GM12875 (cell line): ENCODE results near the gene TNS1.

Experiments used
- H3K4me3 ChIP-seq: one replicate; pipeline ENCODE4 v1.5.1; 2011; ENCODE audit warnings: low read depth, low read length, control low read depth
- CTCF ChIP-seq: IDR thresholded peaks from 2 replicates; pipeline ENCODE4 v1.5.1; 2011; ENCODE audit warnings: low read depth, mild to moderate bottlenecking, control low read depth, inconsistent platforms, low read length, moderate library complexity, borderline replicate concordance; ENCODE audit not compliant: insufficient read depth

Gene TNS1

GRCh38 chr2:217892560-217892959 is 110.2 kb downstream of the TNS1 start:
- H3K4me3 ChIP-seq, result no peak overlapping the region
- no peak for TF ChIP-seq CTCF

GRCh38 chr2:217890445-217890844 is 112.3 kb downstream of the TNS1 start:
- no peak overlapping the region for H3K4me3 ChIP-seq
- TF ChIP-seq CTCF, result no peak

- no peak for TF ChIP-seq CTCF
Measured at GRCh38 chr2:217889656-217890055, 113.1 kb downstream of the TNS1 start.

GRCh38 chr2:217887841-217888701 is 114.7 kb downstream of the TNS1 start:
- H3K4me3 ChIP-seq, result no peak overlapping the region
- TF ChIP-seq CTCF, result no peak

More at GRCh38 chr2:217889656-217890055, 113.1 kb downstream of the TNS1 start:
- no peak overlapping the region for H3K4me3 ChIP-seq

- no peak overlapping the region for H3K4me3 ChIP-seq
- TF ChIP-seq CTCF, result peak; percentile 86
Measured at GRCh38 chr2:217886720-217887309, 116.0 kb downstream of the TNS1 start.

GRCh38 chr2:217886091-217886490 is 116.7 kb downstream of the TNS1 start:
- H3K4me3 ChIP-seq, result no peak overlapping the region
- no peak for TF ChIP-seq CTCF

- TF ChIP-seq CTCF, result no peak
- H3K4me3 ChIP-seq, result no peak overlapping the region
Measured at GRCh38 chr2:217884985-217885384, 117.8 kb downstream of the TNS1 start.
